Medulla oblongata (tissue), 1 donor: Measurements from ENCODE around the gene TEX14.
"Not testable (repeated sequence)": the region's sequence is repeated elsewhere in the genome, so short reads cannot be mapped to it uniquely, and the experiment has no call there.

Experiments used
- DNase-seq: peaks from one replicate; pipeline ENCODE4 v3.0.0-alpha.2; 2015; ENCODE audit errors: extremely low spot score

The TEX14 gene

DNA sequence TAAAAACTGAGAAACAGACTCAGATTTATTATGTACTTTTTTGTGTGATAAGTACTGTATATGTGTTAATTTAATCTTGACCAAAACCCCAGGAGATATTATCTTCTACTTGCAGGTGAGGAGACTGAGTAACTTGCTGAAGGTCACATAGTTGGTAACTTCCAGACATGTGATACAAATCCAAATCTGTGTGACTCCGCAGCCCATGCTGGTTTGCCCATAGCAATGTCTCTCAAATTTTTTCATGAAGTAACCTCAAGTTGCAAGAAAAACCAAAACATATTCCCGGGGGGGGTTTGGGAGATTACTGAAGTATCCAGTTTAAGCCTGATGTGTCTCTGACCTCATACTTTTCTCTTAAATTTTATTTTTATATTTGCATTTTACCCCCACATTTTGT lies 3.3 kb downstream of the TEX14 start:
- no peak for DNase-seq

DNA sequence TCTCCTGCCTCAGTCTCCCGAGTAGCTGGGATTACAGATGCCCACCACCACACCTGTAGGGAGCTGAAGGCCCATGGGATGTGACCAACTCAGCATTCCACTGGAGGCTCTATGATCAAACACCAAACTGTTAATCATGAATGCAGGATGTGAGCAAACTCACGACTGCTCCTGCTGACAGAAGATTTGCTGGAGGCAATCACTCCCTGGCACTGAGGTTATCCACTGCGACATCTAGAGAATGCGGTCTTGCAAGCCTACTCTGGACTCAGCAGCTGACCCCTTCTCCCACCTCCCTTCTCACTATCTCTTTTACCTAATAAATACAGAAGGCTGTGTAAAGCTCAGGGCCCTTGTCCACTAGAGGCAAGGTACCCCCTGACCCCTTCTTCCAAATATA lies 4.9 kb downstream of the TEX14 start:
- DNase-seq = no peak

DNA sequence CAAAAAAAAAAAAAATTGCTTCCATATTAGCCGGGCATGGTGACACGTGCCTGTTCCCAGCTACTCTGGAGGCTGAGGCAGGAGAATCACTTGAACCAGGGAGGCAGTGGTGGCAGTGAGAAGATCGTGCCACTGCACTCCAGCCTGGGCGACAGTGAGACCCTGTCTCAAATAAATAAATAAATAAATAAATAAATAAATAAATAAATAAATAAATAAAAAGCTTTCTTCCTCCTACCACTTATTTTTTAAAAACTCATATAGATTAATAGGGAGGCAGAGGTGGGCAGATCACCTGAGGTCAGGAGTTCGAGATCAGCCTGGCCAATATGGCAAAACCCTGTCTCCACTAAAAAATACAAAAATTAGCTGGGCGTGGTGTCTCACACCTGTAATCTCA lies 7.4 kb downstream of the TEX14 start:
- not testable (repeated sequence) for DNase-seq

DNA sequence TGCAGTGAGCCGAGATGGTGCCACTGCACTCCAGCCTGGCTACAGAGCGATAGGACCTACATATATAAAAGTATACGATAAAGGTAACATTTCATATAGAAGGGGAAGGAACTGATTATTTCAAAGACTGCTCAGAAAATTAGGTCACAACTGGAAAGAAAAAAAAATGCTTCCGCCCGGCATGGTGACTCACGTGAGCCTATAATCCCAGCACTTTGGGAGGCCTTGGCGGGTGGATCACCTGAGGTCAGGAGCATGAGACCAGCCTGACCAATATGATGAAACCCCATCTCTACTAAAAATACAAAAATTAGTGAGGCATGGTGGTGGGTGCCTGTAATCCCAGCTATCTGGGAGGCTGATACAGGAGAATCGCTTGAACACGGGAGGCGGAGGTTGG lies 7.8 kb downstream of the TEX14 start:
- no peak for DNase-seq

DNA sequence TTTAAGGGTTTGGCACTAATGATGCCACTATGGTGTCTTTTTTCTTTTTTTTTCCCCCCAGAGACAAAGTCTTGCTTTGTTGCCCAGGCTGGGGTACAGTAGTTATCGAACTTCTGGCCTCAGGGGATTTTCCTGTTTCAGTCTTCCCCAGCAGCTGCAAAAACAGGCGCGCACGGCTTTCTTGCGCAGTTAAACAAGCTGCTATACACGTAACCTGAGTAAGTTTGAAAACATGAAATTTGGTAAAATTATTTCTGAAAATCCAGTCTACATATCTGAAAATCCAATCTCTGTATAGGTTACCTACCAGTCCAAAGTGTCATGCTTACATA lies 11.8 kb downstream of the TEX14 start:
- no peak for DNase-seq

DNA sequence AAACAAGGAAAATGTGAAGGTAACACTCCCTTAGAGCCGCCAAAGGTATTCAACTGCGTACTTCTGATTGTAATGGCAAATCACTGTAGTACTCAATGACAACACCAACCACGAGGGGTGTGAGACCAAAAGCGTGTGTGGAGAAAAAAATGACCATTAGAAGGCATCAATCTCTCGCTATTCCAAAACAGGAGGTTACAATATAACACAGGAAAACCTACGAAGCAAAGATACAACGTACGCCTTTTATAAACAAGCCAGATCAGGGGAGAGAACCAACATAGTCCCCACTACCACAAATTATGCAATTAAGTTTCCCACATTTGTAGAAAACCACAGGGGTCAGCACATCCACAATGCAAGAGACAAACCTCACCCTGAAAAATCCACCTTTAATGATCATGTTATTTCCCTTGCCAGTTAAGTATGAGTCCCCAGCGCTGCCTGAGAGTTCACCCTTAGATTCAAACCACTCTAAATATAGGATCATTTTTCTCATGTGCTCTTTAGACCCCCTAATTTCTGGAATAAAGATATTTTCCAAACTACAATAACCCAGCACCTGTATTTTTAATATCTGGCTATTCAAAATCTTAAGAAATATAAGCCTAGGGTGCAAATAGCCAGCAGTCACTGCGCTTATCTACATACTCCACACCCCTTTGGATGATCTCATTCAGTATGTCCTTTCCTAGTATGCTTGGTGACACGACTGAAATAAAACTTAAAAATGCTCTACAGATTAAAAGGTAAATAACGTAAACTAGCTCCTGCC lies 12.4 kb downstream of the TEX14 start:
- no peak for DNase-seq

DNA sequence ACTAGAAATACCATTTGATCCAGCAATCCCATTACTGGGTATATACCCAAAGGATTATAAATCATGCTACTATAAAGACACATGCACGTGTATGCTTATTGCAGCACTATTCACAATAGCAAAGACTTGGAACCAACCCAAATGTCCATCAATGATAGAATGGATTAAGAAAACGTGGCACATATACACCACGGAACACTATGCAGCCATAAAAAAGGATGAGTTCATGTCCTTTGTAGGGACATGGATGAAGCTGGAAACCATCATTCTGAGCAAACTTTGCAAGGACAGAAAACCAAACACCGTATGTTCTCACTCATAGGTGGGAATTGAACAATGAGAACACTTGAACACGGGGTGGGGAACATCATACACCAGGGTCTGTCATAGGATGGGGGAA lies 13.6 kb downstream of the TEX14 start:
- DNase-seq = not testable (repeated sequence)

DNA sequence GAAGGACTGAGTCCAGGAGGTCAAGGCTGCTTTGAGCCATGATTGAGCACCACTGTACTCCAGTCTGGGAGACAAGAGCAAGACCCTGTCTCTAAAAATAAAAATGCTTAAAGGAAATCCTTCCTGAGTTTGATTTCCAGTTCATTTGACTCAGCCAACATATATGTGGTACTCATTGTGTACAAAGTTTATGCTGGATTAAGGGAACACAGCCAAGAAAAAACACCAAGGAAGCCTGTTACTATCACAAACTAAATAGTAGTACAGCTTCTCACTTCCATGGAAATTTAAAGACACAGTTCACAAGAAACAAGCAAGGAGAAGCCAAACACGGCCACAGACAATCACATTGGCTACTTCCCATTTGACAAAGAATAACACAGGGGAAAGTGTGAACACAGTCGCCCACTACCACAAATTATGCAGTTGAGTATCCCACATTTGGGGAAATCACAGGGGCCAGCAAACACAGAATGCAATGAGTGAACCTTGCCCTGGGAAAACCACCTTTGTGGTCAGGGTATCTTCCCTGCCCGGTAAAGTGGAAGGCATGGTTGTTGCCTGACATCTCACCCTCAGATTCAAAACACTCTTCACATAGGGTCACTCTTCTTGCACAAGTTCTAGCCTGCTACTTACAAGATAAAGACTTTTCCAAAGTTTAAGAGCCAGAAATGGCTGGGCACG lies 14.5 kb downstream of the TEX14 start:
- DNase-seq = no peak

DNA sequence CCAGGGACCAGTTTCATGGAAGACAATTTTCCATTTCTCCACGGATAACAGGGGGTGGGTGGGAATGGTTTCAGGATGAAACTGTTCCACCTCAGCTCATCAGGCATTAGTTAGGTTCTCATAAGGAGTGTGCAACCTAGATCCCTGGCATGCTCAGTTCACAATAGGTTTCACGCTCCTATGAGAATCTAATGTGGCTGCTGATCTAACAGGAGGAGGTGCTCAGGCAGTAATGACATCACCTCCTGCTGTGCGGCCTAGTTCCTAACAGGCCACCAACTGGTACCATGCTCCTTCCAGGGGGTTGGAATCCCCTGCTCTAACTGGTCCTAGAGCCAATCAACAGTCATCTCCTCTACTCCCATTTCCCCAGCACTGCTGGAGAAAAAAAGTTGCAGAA lies 19.9 kb downstream of the TEX14 start:
- no peak for DNase-seq

DNA sequence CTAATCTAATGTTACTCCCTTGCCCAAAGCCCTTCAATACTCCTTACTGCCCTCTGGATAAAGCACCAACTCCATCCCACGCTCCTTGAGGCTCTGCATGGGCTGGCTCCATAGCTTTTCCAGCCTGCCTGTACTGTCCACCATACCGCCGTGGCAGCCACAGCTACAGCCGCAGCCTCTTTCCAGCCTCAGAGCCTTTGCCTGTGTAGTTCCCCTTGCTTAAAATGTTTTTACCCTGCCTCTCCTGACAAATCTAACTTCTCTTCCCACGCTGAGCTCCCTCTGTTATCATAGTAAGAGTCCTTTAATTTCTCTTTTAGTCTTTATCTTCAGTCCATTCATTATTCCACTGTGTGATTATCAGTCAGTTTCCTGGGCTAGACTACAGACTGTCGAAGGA lies 22.0 kb downstream of the TEX14 start:
- no peak for DNase-seq

DNA sequence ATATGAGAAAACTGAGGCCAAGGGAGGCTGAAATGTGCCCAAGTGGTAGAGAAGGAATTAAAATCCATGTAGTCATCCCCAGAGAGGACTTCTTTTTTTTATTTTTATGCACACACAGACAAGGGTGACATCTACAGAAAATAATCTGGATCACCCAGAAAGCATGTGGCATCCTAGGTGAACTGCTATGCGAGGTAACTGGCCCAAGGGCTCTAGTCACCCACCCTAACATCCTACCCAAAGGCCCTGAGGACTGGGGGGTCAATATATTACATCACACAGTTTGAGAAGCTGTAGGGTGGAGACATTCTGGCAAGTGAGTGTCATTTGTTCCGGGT lies 23.3 kb downstream of the TEX14 start:
- no peak for DNase-seq

DNA sequence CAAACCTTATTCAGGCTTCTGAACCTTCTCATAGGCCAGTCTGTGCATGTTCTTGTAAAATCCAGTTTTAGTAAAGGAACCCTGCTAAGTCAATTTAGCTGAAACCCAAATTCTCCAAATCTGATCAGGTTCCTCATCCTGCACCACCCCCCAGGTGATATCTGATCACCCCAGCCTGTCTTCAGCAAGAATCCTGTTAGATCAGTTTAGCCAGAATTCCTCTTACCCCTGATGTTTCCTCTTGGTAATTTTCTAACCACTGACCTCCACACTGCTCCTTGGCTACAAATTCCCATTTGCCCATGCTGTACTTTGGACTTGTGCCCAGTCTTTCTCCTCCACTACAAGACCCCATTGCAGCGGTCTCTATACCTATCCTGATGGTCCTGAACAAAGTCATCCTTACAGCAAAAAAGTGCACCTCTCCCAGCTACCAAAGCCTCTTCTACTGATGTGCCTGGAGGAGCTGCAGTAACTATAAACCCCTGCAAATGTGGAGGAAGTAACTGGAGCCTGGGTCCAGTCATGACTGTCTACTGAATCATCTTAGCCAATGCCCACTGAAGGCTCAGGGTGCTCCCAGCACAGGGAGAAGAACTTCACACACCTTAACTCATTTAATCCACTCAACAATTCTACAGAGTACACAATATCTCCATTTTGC lies 23.8 kb downstream of the TEX14 start:
- DNase-seq = no peak

DNA sequence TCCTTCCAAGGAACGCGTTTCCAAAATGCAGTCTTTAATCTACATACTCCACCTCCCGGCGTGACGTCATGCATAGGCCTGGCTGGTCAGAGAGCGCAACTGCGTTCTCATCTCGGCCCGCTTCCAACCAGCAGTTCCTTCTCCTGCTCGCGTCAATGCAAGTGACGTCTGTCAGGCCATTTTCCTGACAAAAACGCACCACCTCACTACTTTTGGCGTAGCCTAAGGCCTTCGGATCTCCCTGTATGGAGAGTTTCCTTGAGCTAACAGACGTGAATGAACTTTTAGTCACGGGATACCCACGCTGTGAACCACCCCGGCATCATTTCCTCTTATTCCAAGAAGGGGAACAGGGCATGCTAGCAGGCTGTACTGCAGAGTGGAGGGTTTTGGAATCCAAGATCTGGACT lies 25.0 kb downstream of the TEX14 start:
- peak; percentile 71 for DNase-seq

DNA sequence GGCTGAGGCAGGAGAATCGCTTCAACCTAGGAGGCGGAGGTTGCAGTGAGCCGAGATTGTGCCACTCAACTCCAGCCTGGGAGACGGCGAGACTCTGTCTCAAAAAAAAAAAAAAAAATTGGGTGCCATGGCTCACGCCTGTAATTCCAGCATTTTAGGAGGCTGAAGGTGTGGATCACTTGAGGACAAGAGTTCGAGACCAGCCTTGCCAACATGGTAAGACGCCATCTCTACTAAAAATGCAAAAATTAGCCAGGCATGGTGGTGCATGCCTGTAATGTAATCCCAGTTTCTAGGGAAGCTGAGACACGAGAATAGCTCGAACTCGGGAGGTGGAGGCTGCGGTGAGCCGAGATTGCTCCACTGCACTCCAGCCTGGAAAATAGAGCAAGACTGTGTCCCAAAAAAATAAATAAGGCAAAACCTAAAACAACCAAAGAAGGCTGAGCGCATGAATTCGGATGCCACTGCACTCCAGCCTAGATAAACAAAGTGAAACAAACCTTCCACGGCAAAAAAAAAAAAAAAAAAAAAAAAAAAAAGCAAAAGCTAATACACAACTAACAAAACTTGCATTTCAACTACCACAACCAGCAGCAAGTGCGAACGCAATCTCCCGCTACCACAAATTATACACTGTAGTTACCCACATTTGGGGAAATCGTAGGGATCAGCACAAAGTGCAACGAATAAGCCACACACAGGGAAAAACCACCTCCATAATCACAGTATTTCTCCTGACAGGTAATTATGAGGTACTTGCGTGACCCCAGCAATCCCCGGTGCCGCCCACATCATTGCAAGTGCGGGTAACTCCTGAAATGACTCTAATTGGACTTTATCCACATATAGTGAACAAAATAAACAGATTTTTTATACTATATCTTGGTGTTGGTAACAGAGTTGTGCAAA lies 25.6 kb downstream of the TEX14 start:
- no peak for DNase-seq

DNA sequence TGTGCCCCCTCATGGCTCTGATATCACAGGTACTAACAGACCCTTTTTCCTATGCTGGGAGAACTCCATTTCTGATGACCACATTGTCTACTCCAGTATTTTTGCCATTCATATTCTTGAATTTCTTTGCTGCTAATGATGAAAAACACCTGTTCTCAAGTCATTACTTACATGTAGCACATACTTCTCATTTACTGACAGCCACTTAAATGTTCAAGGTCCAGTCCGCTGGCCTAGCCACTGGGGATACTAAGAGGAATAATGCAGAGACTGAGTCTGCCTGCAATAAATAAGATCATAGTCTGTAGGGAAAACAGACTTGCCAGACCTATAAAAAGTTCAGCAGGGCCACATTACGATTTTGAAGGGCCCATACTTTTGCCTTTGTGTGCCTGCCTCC lies 27.5 kb downstream of the TEX14 start:
- no peak for DNase-seq

DNA sequence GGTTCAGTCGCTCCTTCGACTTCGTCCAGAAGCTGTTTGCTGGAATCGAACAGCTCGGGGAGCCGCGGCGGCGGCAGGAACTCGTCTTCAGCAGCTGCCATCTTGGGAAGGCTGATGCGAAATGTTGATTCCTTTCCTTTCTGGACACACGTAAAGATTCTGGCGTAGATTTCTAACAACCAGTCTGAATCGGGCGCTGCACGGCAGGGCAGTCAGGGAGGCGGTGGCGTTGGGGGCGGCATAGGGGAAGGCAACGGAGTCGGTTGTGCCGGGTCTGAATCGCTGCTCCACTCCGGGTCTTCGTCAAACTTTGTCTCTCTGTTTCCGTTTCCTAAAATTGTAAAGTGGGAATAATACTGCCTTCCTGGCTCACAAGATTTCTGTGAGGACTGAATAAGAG lies 30.3 kb downstream of the TEX14 start:
- DNase-seq = no peak

DNA sequence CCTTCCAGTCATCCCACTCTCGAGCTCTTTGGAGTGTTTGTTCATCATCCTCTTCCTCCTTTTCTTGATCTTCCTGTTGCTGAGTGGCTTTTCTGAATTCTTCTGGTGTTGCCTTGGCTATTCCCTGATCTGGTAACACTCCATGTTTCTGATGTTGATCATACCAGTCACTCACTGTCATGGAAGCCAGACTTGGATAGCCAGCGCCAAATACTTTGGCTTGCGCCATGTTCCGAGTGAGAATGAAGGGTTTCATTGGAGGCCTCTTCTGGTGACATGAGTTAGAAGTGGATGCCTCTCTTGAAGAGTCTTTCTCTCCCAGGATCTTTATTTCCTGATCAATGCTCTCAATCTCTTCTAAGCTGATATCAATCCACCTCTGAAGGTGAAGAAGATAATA lies 31.2 kb downstream of the TEX14 start:
- DNase-seq = no peak

DNA sequence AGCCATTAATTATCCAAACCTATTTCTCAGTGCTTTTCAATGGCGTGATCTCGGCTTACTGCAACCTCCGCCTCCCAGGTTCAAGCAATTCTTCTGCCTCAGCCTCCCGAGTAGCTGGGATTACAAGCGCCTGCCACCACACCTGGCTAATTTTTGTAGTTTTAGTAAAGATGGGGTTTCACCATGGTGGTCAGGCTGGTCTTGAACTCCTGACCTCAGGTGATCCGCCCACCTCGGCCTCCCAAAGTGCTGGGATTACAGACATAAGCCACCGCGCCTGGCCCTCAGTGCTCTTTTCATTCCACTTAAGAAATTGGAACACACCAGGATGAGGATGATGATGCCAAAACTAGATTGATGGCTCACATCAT lies 32.1 kb downstream of the TEX14 start:
- not testable (repeated sequence) for DNase-seq

DNA sequence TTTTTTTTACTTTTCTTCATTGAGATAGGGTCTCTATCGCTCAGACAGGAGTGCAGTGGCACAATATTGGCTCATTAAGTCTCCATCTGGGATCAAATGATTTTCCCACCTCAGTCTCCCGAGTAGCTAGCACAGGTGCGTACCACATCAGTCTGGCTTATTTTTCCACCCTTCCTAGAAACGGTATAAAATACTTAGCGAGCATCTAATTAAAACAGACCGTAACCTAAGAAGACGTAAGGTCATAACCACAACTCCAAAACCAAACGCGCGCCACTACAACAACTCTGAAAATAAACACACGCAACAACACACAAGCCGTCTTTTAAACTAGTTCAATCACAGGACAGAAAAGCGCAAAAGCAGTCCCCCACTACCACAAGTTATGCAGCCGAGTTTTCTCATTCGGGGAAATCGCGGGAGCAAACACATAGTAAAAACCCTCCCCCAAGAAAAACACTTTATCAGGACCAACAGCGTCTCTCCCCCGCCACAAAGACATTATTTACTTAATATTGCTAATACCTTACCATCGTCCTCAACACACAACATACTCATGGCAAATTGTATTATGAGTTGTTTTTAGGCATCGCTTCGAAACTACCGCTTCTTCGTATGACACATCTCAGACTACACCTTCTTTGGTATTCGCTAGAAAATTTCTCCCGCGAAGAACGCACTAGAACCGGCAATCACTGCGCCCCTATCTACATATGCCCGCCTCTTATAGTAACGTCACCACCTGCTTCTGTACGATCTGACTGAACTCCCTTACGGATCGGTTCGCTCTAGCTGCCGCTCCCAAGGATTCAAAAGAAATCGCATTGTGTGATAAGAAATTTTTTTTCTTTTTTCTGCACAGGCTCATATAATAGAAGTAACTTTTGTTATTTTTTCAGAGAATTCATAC lies 32.8 kb downstream of the TEX14 start:
- peak; percentile 96 for DNase-seq

DNA sequence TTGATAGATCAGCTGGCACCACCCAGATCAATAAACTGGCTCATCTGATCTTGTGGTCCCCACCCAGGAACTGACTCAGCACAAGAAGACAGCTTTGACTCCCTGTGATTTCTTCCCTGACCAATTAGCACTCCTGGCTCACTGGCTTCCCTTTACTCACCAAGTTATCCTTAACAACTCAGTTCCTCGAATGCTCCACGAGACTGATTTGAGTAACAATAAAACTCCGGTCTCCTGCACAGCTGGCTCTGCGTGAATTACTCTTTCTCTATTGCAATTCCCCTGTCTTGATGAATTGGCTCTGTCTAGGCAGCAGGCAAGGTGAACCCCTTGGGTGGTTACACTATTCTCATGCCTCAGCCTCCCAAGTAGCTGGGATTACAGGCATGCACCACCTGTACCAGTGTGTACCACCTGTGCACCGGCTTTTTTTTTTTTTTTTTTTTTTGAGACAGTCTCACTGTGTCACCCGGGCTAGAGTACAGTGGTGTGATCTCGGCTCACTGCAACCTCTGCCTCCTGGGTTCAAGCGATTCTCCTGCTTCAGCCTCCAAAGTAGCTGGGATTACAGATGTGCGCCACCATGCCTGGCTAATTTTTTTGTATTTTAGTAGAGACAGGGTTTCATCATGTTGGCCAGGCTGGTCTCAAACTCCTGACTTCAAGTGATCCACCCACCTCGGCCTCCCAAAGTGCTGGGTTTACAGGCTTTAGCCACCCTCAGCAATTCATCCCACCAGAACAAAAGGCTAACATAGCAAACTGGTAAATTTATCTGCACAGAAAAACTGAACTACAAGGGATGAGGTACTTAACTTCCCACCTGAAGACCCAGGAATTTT lies 33.7 kb downstream of the TEX14 start:
- peak; percentile 24 for DNase-seq
